ENCODE measurements around the gene MASP1. TPM values are rescaled to one million over a fixed set of nuclear protein-coding genes. Genes with fewer than 3 reads are reported as not detected.

MASP1 gene
- total RNA-seq, 1 experiment from 2014 or later = 3.3 TPM

GRCh38 chr3:187186801-187187421, 104.6 kb downstream of the MASP1 start:
- peak; percentile 99 for DNase-seq (ENCODE audit: low read depth)

GRCh38 chr3:187186375-187186774, 105.2 kb downstream of the MASP1 start:
- DNase-seq (ENCODE audit: low read depth) = no peak

GRCh38 chr3:187185759-187186158, 105.8 kb downstream of the MASP1 start:
- no peak for DNase-seq (ENCODE audit: low read depth)

Other genes starting within 250 kb of the MASP1 start
- gene RPL39L, start 152.2 kb downstream of the MASP1 start, total RNA-seq (2014; rRNA removed; shearing (Covaris generic)) = 41.1 and 44.1 TPM in 2 replicates
- not detected in 2 replicates for gene RTP1, start 94.3 kb downstream of the MASP1 start, total RNA-seq (2014; rRNA removed; shearing (Covaris generic))
- 38.1 and 42.8 TPM in 2 replicates for gene RTP4, start 76.6 kb upstream of the MASP1 start, total RNA-seq (2014; rRNA removed; shearing (Covaris generic))

Data from M059J (cell line).